Mesenchymal stem cell (in vitro differentiated cells and primary cell): ENCODE measurements around the gene HSCB.
"Not testable (repeated sequence)": the region's sequence is repeated elsewhere in the genome, so short reads cannot be mapped to it uniquely, and the experiment has no call there.

Experiments used
- DNase-seq: peaks from one replicate; pipeline ENCODE4 v3.0.0-alpha.2; 2013
- H2AFZ ChIP-seq: one replicate; pipeline ENCODE4 v1.6.1; 2013; ENCODE audit warnings: low read depth, mild to moderate bottlenecking, control low read depth, inconsistent platforms, low read length, moderate library complexity
- H2AK5ac ChIP-seq: 2 replicates; pipeline ENCODE4 v1.6.1; 2013; ENCODE audit warnings: low read length, moderate library complexity, mild to moderate bottlenecking, inconsistent platforms; ENCODE audit not compliant: severe bottlenecking
- H2BK120ac ChIP-seq: one replicate; pipeline ENCODE4 v1.6.1; 2013; ENCODE audit warnings: low read depth, mild to moderate bottlenecking, inconsistent platforms, low read length, moderate library complexity
- H2BK12ac ChIP-seq, 2 experiments: one replicate each; pipeline ENCODE4 v1.6.1; 2013; ENCODE audit warnings: inconsistent platforms in 2 of 2, low read length in 2 of 2, mild to moderate bottlenecking in 2 of 2, moderate library complexity in 2 of 2, control low read depth in 1 of 2
- H2BK15ac ChIP-seq: one replicate; pipeline ENCODE4 v1.6.1; 2013; ENCODE audit warnings: mild to moderate bottlenecking, low read depth, inconsistent platforms; ENCODE audit not compliant: poor library complexity, severe bottlenecking
- H2BK5ac ChIP-seq: 2 replicates; pipeline ENCODE4 v1.6.1; 2013; ENCODE audit warnings: low read depth, mild to moderate bottlenecking, low read length, control low read depth, inconsistent platforms; ENCODE audit not compliant: poor library complexity, severe bottlenecking
- H3K14ac ChIP-seq, 2 experiments: one replicate each; pipeline ENCODE4 v1.6.1; 2013; ENCODE audit warnings: inconsistent platforms in 2 of 2, low read length in 2 of 2, control low read depth in 1 of 2, mild to moderate bottlenecking in 1 of 2, moderate library complexity in 1 of 2
- H3K18ac ChIP-seq, 2 experiments: one replicate each; pipeline ENCODE4 v1.6.1; 2013; ENCODE audit warnings: inconsistent platforms in 2 of 2, low read length in 2 of 2, control low read depth in 1 of 2, low read depth in 1 of 2, mild to moderate bottlenecking in 1 of 2
- H3K23ac ChIP-seq, 2 experiments: one replicate each; pipeline ENCODE4 v1.6.1; 2013; ENCODE audit warnings: inconsistent platforms in 2 of 2, low read length in 2 of 2, mild to moderate bottlenecking in 2 of 2, moderate library complexity in 2 of 2, control low read depth in 1 of 2
- H3K27ac ChIP-seq: 2 replicates; pipeline ENCODE4 v1.5.1; 2013; ENCODE audit warnings: mild to moderate bottlenecking, moderate library complexity, low read length, control low read depth, inconsistent platforms; ENCODE audit not compliant: poor library complexity, severe bottlenecking
- H3K27me3 ChIP-seq, 2 experiments: 2 replicates each; pipeline versions ENCODE4 v1.6.1 to v1.7.0; 2013; ENCODE audit warnings: low read length in 2 of 2, mild to moderate bottlenecking in 2 of 2, moderate library complexity in 2 of 2, control low read depth in 1 of 2, inconsistent platforms in 1 of 2; ENCODE audit not compliant: control insufficient read depth in 1 of 2, insufficient read depth in 1 of 2
- H3K36me3 ChIP-seq, 2 experiments: 2 replicates each; pipeline versions ENCODE4 v1.6.1 to v1.7.0; 2013; ENCODE audit warnings: low read length in 2 of 2, control low read depth in 1 of 2, inconsistent platforms in 1 of 2, low read depth in 1 of 2, mild to moderate bottlenecking in 1 of 2; ENCODE audit not compliant: insufficient read depth in 2 of 2, control insufficient read depth in 1 of 2
- H3K4ac ChIP-seq, 2 experiments: one replicate each; pipeline ENCODE4 v1.6.1; 2013; ENCODE audit warnings: inconsistent platforms in 2 of 2, low read length in 2 of 2, mild to moderate bottlenecking in 2 of 2, moderate library complexity in 2 of 2, control low read depth in 1 of 2, low read depth in 1 of 2
- H3K4me1 ChIP-seq: 2 replicates; pipeline ENCODE4 v1.6.1; 2013; ENCODE audit warnings: low read depth, low read length, control low read depth; ENCODE audit not compliant: control insufficient read depth, insufficient read depth
- H3K4me2 ChIP-seq: 2 replicates; pipeline ENCODE4 v1.6.1; 2013; ENCODE audit warnings: low read length, mild to moderate bottlenecking, inconsistent platforms; ENCODE audit not compliant: poor library complexity, severe bottlenecking
- H3K4me3 ChIP-seq, 2 experiments: 2 replicates each; pipeline versions ENCODE4 v1.5.1 to v1.7.0; 2013; ENCODE audit warnings: low read length in 2 of 2, mild to moderate bottlenecking in 2 of 2, control low read depth in 1 of 2, low read depth in 1 of 2; ENCODE audit not compliant: insufficient read depth in 1 of 2
- H3K79me1 ChIP-seq: replicated peaks from 2 replicates; pipeline ENCODE4 v1.6.1; 2013; ENCODE audit warnings: mild to moderate bottlenecking, control low read depth, low read length, inconsistent platforms; ENCODE audit not compliant: poor library complexity, severe bottlenecking
- H3K9ac ChIP-seq: 2 replicates; pipeline ENCODE4 v1.7.0; 2013; ENCODE audit warnings: mild to moderate bottlenecking, low read length, moderate library complexity
- H3K9me3 ChIP-seq: 2 replicates; pipeline ENCODE4 v1.7.0; 2013; ENCODE audit warnings: mild to moderate bottlenecking, low read length; ENCODE audit not compliant: control insufficient read depth
- H4K8ac ChIP-seq: one replicate; pipeline ENCODE4 v1.6.1; 2013; ENCODE audit warnings: inconsistent platforms, mild to moderate bottlenecking, low read length, moderate library complexity
- H4K91ac ChIP-seq: one replicate; pipeline ENCODE4 v1.6.1; 2013; ENCODE audit warnings: mild to moderate bottlenecking, low read length, inconsistent platforms
- WGBS: methylation state at CpG from one replicate; pipeline ENCODE4 v1.1.7; 2013; ENCODE audit warnings: mixed read lengths; 5-methylcytosine and 5-hydroxymethylcytosine counted together

Gene HSCB

GRCh38 chr22:28738876-28739275, 3.0 kb upstream of the HSCB start:
- not testable (repeated sequence) for H3K4me2 ChIP-seq, H3K23ac ChIP-seq, H3K36me3 ChIP-seq, H2BK15ac ChIP-seq, H3K9me3 ChIP-seq, H2BK5ac ChIP-seq, H3K9ac ChIP-seq, H3K27ac ChIP-seq, H3K4me1 ChIP-seq, H2AFZ ChIP-seq, H3K4ac ChIP-seq, H2BK120ac ChIP-seq, H3K4me3 ChIP-seq, H3K18ac ChIP-seq, H2BK12ac ChIP-seq, H4K8ac ChIP-seq, DNase-seq, H2AK5ac ChIP-seq, H3K27me3 ChIP-seq, H3K14ac ChIP-seq, H4K91ac ChIP-seq
- peaks cover 27% of the 10 kb centered on the region for H3K79me1 ChIP-seq
- 92% methylated on average over 8 of the region's 8 CpGs for WGBS

- Histone ChIP-seq H3K4me3 (peak overlapping the region; percentile 56 to 90), H3K9ac (peak overlapping the region; percentile 98), H3K79me1 (peaks cover 30% of the 10 kb centered on the region), H3K18ac (peak overlapping the region in 1 of 2 experiments; percentile 29), H2AFZ (peak overlapping the region; percentile 55), H2BK5ac (no peak overlapping the region), H3K4me1 (peaks cover 4% of the 10 kb centered on the region), H4K91ac (no peak overlapping the region), H3K4ac (no peak overlapping the region), H4K8ac (no peak overlapping the region), H3K23ac (no peak overlapping the region), H3K14ac (no peak overlapping the region), H3K9me3 (no peaks in the 10 kb centered on the region), H2AK5ac (peak overlapping the region; percentile 53), H3K36me3 (peaks cover 12 to 26% of the 10 kb centered on the region in 2 experiments), H3K27ac (peak overlapping the region; percentile 42), H2BK15ac (no peak overlapping the region), H3K4me2 (peak overlapping the region; percentile 81), H2BK12ac (no peak overlapping the region), H2BK120ac (no peak overlapping the region), H3K27me3 (no peaks in the 10 kb centered on the region)
- DNase-seq, result no peak
- WGBS, result 15% methylated on average over 12 of the region's 18 CpGs
These were observed 547 bp upstream of the HSCB start for GRCh38 chr22:28741200-28741784.

- peaks cover 28% of the 10 kb centered on the region for H3K79me1 ChIP-seq
- no peak overlapping the region for H3K18ac ChIP-seq
- H3K14ac ChIP-seq, result no peak overlapping the region
- H3K9ac ChIP-seq, result peak overlapping the region; percentile 98
- H3K23ac ChIP-seq, result no peak overlapping the region
- H2BK12ac ChIP-seq, result no peak overlapping the region
- no peak overlapping the region for H2BK120ac ChIP-seq
- H3K4ac ChIP-seq, result no peak overlapping the region
- peak overlapping the region; percentile 83 for H3K4me2 ChIP-seq
- H3K9me3 ChIP-seq, result no peaks in the 10 kb centered on the region
- H3K4me3 ChIP-seq, result peak overlapping the region in 1 of 2 experiments; percentile 90
- no peak overlapping the region for H4K91ac ChIP-seq
- 1% methylated on average over 10 of the region's 10 CpGs for WGBS
- no peaks in the 10 kb centered on the region for H3K27me3 ChIP-seq
- H2BK15ac ChIP-seq, result no peak overlapping the region
- peaks cover 22 to 39% of the 10 kb centered on the region in 2 experiments for H3K36me3 ChIP-seq
- peaks cover 4% of the 10 kb centered on the region for H3K4me1 ChIP-seq
- no peak overlapping the region for H4K8ac ChIP-seq
- no peak overlapping the region for H2BK5ac ChIP-seq
- H2AK5ac ChIP-seq, result no peak overlapping the region
- H2AFZ ChIP-seq, result no peak overlapping the region
- no peak for DNase-seq
- peak overlapping the region; percentile 73 for H3K27ac ChIP-seq
These were observed 723 bp downstream of the HSCB start for GRCh38 chr22:28742562-28742962.

- Histone ChIP-seq H2BK15ac (no peak overlapping the region), H3K4me1 (peaks cover 4% of the 10 kb centered on the region), H2BK120ac (no peak overlapping the region), H4K91ac (no peak overlapping the region), H2BK5ac (no peak overlapping the region), H3K4ac (no peak overlapping the region), H3K27me3 (no peaks in the 10 kb centered on the region), H3K23ac (no peak overlapping the region), H3K36me3 (peaks cover 31 to 51% of the 10 kb centered on the region in 2 experiments), H3K79me1 (peaks cover 22% of the 10 kb centered on the region), H3K9me3 (no peaks in the 10 kb centered on the region), H3K27ac (no peak overlapping the region), H3K14ac (no peak overlapping the region), H3K9ac (no peak overlapping the region), H3K18ac (no peak overlapping the region), H2AK5ac (no peak overlapping the region), H2AFZ (no peak overlapping the region), H2BK12ac (no peak overlapping the region), H3K4me3 (no peak overlapping the region), H4K8ac (no peak overlapping the region), H3K4me2 (no peak overlapping the region)
- DNase-seq, result no peak
- WGBS, result 100% methylated on average over 3 of the region's 3 CpGs
These were observed 2.0 kb downstream of the HSCB start for GRCh38 chr22:28743852-28744251.
